ENCODE data around the gene APOC3. TPM values are rescaled to one million over a fixed set of nuclear protein-coding genes. Genes with fewer than 3 reads are reported as not detected.

Gene APOC3
- total RNA-seq, 2 donors from 2014 or later, result 7.3 TPM; not detected in 1

DNA sequence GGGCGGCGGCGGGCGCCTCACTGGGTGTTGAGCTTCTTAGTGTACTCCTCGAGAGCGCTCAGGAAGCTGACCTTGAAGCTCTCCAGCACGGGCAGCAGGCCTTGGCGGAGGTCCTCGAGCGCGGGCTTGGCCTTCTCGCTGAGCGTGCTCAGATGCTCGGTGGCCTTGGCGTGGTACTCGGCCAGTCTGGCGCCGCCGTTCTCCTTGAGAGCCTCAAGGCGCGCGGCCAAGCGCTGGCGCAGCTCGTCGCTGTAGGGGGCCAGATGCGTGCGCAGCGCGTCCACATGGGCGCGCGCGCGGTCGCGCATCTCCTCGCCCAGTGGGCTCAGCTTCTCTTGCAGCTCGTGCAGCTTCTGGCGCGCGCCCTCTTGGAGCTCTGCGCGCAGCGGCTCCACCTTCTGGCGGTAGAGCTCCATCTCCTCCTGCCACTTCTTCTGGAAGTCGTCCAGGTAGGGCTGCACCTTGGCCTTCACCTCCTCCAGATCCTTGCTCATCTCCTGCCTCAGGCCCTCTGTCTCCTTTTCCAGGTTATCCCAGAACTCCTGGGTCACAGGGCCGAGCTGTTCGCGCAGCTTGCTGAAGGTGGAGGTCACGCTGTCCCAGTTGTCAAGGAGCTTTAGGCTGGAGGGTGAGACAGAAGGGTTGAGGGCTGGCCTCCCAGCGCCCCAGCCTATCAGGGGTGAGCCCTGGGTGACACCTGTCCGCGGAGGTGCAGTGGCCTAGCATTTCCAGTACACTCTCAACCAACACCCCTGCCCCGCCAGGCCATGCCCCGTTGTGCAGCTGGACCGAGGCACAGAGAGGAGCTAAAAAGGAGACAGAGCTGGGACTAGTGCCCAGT is 6.3 kb downstream of the APOC3 start:
- peak; percentile 90 to 94 (median 90) for DNase-seq
- no peaks in the 10 kb centered on the region for H3K27me3 ChIP-seq
- peaks cover 57% of the 10 kb centered on the region for H3K4me1 ChIP-seq
- peak overlapping the region in 3 of 4 donors; percentile 3 to 64 (median 54) for H3K27ac ChIP-seq
- WGBS, 2 donors, result 9 to 40% methylated on average over 6 to 57 of the region's 57 CpGs
- TF ChIP-seq POLR2A (IDR thresholded peaks at IDR 0.05), result peak in 1 of 3 donors; percentile 7
- TF ChIP-seq, protein P1, sequence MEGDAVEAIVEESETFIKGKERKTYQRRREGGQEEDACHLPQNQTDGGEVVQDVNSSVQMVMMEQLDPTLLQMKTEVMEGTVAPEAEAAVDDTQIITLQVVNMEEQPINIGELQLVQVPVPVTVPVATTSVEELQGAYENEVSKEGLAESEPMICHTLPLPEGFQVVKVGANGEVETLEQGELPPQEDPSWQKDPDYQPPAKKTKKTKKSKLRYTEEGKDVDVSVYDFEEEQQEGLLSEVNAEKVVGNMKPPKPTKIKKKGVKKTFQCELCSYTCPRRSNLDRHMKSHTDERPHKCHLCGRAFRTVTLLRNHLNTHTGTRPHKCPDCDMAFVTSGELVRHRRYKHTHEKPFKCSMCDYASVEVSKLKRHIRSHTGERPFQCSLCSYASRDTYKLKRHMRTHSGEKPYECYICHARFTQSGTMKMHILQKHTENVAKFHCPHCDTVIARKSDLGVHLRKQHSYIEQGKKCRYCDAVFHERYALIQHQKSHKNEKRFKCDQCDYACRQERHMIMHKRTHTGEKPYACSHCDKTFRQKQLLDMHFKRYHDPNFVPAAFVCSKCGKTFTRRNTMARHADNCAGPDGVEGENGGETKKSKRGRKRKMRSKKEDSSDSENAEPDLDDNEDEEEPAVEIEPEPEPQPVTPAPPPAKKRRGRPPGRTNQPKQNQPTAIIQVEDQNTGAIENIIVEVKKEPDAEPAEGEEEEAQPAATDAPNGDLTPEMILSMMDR (IDR thresholded peaks at IDR 0.05), result peak; percentile 41 to 89 (median 71)
- H3K4me3 ChIP-seq, result no peak overlapping the region
- intact Hi-C loops (cut with DNase I), result loop anchor here (5.0 kb wide), 1 partner anchor 44 kb away; the partner anchor contains the start of gene APOA5
- H3K36me3 ChIP-seq (replicated peaks in 1 of 2; ENCODE audit: insufficient read depth in 1 of 2, low read depth in 2 of 2), result no peaks in the 10 kb centered on the region
- ATAC-seq, result peak; percentile 85
- H3K9me3 ChIP-seq, result no peaks in the 10 kb centered on the region

DNA sequence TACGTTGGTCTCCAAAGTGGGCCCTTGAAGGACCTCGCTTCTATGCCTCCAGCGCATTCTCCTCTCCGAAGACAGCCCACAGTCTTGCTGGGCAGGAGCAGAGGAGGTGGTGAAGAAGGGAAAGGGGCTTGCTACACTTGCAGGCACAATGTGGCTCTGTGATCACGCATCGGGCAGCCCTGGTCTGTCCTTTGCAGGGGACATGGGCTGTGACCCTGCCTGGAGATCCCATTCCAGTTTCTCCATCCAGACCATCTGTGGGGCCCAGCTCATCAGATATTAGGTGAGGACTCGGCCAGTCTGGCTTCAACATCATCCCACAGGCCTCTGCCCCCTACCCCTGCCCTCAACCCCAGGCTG is 6.9 kb downstream of the APOC3 start:
- H3K27me3 ChIP-seq, result no peaks in the 10 kb centered on the region
- intact Hi-C loops (cut with DNase I), result loop anchor here (5.0 kb wide), 1 partner anchor 44 kb away; the partner anchor contains the start of gene APOA5
- H3K9me3 ChIP-seq, result no peaks in the 10 kb centered on the region
- peaks cover 52% of the 10 kb centered on the region for H3K4me1 ChIP-seq
- H3K27ac ChIP-seq, result no peak overlapping the region
- no peak for TF ChIP-seq POLR2A (IDR thresholded peaks at IDR 0.05)
- TF ChIP-seq, protein P1 (IDR thresholded peaks at IDR 0.05), result no peak
- ATAC-seq (no peak), DNase-seq (no peak)
- 74 to 91% methylated on average over 5 to 7 of the region's 7 CpGs for WGBS, 2 donors
- no peaks in the 10 kb centered on the region for H3K36me3 ChIP-seq (replicated peaks in 1 of 2; ENCODE audit: insufficient read depth in 1 of 2, low read depth in 2 of 2)
- no peak overlapping the region for H3K4me3 ChIP-seq

DNA sequence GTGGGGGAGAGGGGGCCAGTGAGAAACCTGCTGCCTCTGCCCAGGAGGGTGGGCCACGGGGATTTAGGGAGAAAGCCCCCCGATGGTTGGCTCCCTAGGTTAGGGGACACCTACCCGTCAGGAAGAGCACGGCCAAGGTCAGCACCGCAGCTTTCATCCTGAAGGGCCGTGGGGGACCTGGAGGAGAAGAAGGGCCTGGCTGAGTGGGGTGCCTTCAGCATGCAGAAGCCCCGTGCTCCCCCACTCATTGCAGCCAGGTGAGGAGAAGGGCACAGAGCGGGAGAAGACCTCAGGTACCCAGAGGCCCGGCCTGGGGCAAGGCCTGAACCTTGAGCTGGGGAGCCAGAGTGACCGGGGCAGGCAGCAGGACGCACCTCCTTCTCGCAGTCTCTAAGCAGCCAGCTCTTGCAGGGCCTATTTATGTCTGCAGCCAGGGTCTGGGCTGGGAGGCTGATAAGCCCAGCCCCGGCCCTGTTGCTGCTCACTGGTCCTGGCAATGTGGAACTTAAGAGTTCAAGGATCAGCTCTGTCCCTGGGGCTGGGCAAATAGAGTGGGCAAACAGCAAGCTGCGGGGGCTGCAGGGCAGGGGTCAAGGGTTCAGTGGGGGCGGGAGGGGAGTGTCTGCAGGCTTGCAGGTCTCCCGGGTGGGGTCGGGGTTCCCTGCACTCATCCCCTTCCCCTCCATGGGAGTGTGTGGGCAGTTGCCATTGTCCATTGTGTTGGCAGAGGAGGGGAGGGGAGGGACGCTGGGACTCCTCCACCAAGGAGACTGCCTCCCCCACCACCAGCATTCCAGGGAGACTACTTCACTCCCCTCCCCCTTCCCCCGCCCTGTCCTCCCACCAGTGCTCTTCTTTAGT is 7.8 kb downstream of the APOC3 start, which contains the start of gene APOA1:
Gene APOA1 (minus strand): TSS at position 392 of the 861 bp plus-strand sequence. CDS start 235 bp downstream, at position 157.
- Histone ChIP-seq H3K27me3 (no peaks in the 10 kb centered on the region), H3K9me3 (no peaks in the 10 kb centered on the region), H3K36me3 (replicated peaks in 1 of 2; ENCODE audit: insufficient read depth in 1 of 2, low read depth in 2 of 2) (no peaks in the 10 kb centered on the region), H3K4me1 (peaks cover 44% of the 10 kb centered on the region), H3K27ac (no peak within 1 kb of the TSS), H3K4me3 (no peak within 1 kb of the TSS)
- no peak for DNase-seq
- no peak for TF ChIP-seq POLR2A (IDR thresholded peaks at IDR 0.05)
- TF ChIP-seq, protein P1 (IDR thresholded peaks at IDR 0.05), result no peak
- no peak for ATAC-seq
- 64 to 80% methylated on average over 10 to 19 of the region's 19 CpGs for WGBS, 2 donors
- intact Hi-C loops (cut with DNase I), result loop anchor here (5.0 kb wide), 1 partner anchor 45 kb away; the partner anchor contains the start of gene APOA5

DNA sequence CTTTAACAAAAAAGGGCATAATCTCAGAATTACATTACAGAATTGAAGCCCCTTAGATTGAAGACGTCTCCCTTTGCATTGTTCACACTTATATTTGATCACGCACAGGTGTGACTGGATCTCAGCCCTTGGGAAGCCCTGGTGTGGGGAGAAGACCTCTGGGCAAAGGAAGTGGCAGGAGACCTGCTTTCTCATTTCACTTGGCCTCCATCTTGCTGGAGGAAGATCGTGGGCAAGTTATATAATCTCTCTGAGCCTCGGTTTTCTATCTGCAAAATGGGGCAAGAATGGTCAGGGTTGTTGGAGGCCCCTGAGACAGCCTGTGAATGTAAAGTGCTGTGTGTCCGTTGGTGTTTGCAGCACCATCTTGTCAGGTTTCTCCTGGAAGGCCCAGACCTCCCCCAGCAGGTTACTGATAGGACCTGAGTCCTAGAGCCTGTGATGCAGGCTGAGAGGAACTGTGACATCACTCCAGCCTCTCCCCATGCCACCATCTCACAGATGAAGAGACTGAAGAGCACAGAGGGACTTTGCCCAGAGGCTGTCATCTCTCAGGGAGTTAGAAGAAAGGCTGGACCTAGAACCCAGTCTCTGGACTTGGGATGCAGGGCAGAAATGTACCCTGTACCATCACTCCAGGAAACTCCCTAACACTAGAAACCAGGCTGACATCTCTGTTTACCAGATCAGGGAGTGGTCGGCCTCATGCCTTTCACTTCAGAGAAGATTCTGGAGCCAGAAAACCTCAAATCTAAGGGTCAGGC is 8.8 kb downstream of the APOC3 start:
- ATAC-seq, result no peak
- H3K27ac ChIP-seq, result no peak overlapping the region

More for the DNA sequence above, 8.8 kb downstream of the APOC3 start:
- TF ChIP-seq, protein P1 (IDR thresholded peaks at IDR 0.05), result no peak
- TF ChIP-seq POLR2A (IDR thresholded peaks at IDR 0.05), result no peak
- 77 to 81% methylated on average over 6 of the region's 6 CpGs for WGBS, 2 donors
- peaks cover 0 to under 1% of the 10 kb centered on the region in 2 donors for H3K36me3 ChIP-seq (replicated peaks in 1 of 2; ENCODE audit: insufficient read depth in 1 of 2, low read depth in 2 of 2)
- H3K9me3 ChIP-seq, result no peaks in the 10 kb centered on the region
- peaks cover 34% of the 10 kb centered on the region for H3K4me1 ChIP-seq
- H3K4me3 ChIP-seq, result no peak overlapping the region
- intact Hi-C loops (cut with DNase I), result loop anchor here (5.0 kb wide), 1 partner anchor 46 kb away; the partner anchor contains the start of gene APOA5
- no peak for DNase-seq
- no peaks in the 10 kb centered on the region for H3K27me3 ChIP-seq

Measured in body of pancreas (tissue), 4 donors.